ENCODE results near the gene POLR2J.
A peak's percentile ranks its signal among the peaks of the same experiment; 100 is the strongest.
"Not testable (repeated sequence)": the region's sequence is repeated elsewhere in the genome, so short reads cannot be mapped to it uniquely, and the experiment has no call there.

Gene POLR2J

GRCh38 chr7:102494473-102495149, 15.9 kb upstream of the POLR2J start:
- DNase-seq (ENCODE audit: low read depth in 1 of 2, low spot score in 1 of 2) = not testable (repeated sequence)

DNA sequence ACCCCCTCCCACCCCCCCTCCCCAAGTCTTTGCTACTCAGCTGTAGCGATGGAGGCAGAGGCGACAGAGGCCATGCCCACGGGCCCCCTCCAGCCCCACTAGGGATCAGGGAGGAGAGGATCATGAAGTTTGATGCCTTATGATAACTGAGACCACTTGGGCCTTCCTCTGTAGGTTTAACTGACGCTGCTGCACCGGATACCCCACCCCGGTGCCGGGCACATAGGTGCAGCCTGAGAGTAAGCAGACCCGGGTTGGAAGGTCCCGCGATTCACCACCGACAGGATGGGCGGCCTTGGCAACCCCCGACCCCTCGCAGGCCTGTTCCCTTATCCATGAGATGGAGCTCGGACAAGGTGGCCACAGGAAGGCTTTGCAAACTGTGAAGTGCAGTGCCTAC, 15.3 kb upstream of the POLR2J start:
- not testable (repeated sequence) for DNase-seq (ENCODE audit: low read depth in 1 of 2, low spot score in 1 of 2)

- DNase-seq (ENCODE audit: low read depth in 1 of 2, low spot score in 1 of 2) = not testable (repeated sequence)
These were observed 14.7 kb upstream of the POLR2J start for GRCh38 chr7:102493220-102493935.

GRCh38 chr7:102490529-102491075, 11.9 kb upstream of the POLR2J start:
- not testable (repeated sequence) for DNase-seq (ENCODE audit: low read depth in 1 of 2, low spot score in 1 of 2)

- DNase-seq (ENCODE audit: low read depth in 1 of 2, low spot score in 1 of 2) = not testable (repeated sequence)
These were observed 5.6 kb upstream of the POLR2J start for GRCh38 chr7:102484317-102484716.

DNA sequence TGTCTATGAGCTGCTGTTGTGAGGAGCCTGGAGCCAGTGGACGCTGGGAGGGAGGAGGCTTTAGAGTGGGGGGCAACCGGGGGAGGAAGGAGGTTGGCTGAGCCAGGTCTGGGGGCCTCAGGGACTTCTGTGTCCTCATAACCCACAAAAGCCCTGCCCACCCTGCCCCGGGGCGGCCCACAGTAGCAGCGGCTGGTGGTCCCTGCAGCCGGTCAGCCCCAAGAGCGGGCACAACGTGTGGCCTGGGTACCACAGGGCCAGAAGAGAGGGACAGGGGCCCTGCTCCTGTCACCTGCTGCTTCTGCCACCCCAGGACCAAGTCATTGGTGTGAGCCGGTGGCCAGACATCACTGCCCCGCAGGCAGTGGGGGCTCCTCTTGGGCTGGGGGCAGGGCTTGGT, 3.2 kb upstream of the POLR2J start:
- not testable (repeated sequence) for DNase-seq (ENCODE audit: low read depth in 1 of 2, low spot score in 1 of 2)

DNA sequence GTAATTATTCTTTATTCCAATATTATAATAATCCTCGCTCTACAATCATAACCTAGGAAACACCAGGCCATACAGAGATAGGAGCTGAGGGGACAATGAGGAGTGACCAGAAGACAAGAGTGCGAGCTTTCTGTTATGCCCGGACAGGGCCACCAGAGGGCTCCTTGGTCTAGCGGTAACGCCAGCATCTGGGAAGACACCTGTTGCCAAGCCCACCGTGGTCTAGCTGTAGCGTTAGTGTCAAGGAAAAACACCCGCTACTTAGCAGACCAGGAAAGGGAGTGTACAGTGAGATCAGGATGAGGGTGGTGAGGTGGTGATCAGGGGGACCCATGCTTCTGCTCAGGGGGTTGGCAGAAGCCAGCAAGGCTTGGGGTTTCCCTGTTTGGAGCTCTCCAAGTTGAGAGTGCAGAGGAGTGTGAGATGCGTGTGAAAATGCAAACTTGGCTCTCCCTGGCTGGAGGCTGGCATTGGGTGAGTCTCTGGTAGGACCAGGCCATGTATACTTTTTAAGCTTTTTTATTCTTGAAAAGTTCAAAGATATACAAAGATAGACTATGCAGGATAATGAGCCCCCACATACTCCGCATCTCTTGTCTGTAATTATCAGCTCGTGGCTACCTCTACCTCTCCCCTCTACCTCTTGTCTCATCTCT, 1.4 kb upstream of the POLR2J start:
- peak in 1 of 2 donors; percentile 3 for DNase-seq (ENCODE audit: low read depth in 1 of 2, low spot score in 1 of 2)

GRCh38 chr7:102479209-102479584, 475 bp upstream of the POLR2J start:
- DNase-seq (ENCODE audit: low read depth in 1 of 2, low spot score in 1 of 2) = not testable (repeated sequence)

GRCh38 chr7:102474736-102475435, 3.8 kb downstream of the POLR2J start:
- not testable (repeated sequence) for DNase-seq (ENCODE audit: low read depth in 1 of 2, low spot score in 1 of 2)

DNA sequence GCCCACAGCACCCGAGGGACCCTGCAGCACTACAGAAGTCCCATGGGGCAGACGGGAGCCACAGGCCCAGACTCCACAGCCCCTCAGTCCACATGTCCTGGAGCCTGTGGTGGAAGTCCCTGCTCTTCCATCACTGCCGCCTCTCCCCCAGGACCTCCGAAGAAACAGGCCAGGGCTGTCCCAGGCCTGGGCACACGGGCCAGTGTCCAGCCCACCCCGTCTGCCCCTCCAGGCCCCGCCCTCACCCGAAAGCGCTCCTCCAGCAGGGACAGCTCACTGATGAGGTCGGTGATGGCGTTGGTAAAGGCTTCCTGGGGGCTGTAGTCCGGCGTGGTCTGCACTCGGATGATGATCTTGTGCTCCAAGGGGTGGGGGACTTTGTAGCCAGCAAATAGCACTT, 4.6 kb downstream of the POLR2J start:
- DNase-seq (ENCODE audit: low read depth in 1 of 2, low spot score in 1 of 2) = not testable (repeated sequence)

DNA sequence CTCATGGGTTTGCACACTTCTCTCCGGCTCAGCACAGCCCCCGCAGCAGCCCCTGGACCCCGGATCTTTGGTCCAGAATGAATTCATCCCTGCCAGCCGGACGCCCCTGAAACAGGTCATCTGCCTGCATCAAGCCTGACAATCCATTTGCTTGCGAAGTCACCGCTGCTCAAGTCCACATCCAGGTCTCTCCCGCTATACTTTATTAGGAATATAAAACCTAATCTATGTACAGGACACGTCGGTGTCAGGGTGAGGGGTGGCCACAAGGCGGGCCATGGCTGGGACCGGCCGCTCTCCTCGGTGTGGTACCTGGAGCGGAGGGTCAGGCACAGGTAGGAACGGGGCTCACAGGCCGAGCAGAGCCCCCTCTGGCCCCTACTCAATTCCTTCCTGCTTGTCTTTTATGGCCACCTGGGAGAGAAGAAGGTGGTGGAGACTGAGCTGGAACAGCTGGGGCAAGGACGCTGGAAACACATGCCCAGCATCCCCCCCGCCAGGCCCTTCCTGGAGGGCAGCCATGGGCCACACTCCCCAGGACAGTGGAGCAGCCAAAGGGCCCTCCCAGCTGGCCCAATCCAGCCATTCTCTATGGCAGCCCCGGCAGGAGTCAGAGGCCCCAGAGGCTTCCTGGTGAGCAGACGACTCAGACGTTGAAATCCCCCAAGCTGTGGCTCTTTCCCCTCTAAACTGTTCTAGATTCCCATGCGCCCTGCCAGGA, 5.3 kb downstream of the POLR2J start:
- no peak for DNase-seq (ENCODE audit: low read depth in 1 of 2, low spot score in 1 of 2)

GRCh38 chr7:102472126-102473041, 6.3 kb downstream of the POLR2J start:
- no peak for DNase-seq (ENCODE audit: low read depth in 1 of 2, low spot score in 1 of 2)

GRCh38 chr7:102471791-102472125, 7.0 kb downstream of the POLR2J start:
- DNase-seq (ENCODE audit: low read depth in 1 of 2, low spot score in 1 of 2) = no peak

GRCh38 chr7:102469972-102470825, 8.5 kb downstream of the POLR2J start:
- DNase-seq (ENCODE audit: low read depth in 1 of 2, low spot score in 1 of 2) = no peak

GRCh38 chr7:102469351-102469971, 9.3 kb downstream of the POLR2J start:
- DNase-seq (ENCODE audit: low read depth in 1 of 2, low spot score in 1 of 2) = no peak

- DNase-seq (ENCODE audit: low read depth in 1 of 2, low spot score in 1 of 2) = no peak
These were observed 10.0 kb downstream of the POLR2J start for GRCh38 chr7:102468478-102469350.

All from activated T-helper 1 cell treated with anti-CD3 and anti-CD28 coated beads, Interleukin-2, amount 50 U/mL, for 16 hours (primary cell).